Activated CD4-positive, alpha-beta T cell treated with anti-CD3 and anti-CD28 coated beads, Interleukin-2, amount 50 U/mL, for 4 hours (primary cell): Measurements from ENCODE around the gene MAPKAP1.
"Not testable (repeated sequence)": the region's sequence is repeated elsewhere in the genome, so short reads cannot be mapped to it uniquely, and the experiment has no call there.

Source experiments
- DNase-seq, 2 experiments: peaks; one replicate each; pipeline ENCODE4 v3.0.0-alpha.2; 2020

Gene MAPKAP1

GRCh38 chr9:125404733-125405132 lies 302.3 kb downstream of the MAPKAP1 start:
- no peak for DNase-seq

- no peak for DNase-seq
Measured at GRCh38 chr9:125400725-125401716, 306.0 kb downstream of the MAPKAP1 start.

GRCh38 chr9:125400232-125400631 lies 306.8 kb downstream of the MAPKAP1 start:
- not testable (repeated sequence) for DNase-seq

DNA sequence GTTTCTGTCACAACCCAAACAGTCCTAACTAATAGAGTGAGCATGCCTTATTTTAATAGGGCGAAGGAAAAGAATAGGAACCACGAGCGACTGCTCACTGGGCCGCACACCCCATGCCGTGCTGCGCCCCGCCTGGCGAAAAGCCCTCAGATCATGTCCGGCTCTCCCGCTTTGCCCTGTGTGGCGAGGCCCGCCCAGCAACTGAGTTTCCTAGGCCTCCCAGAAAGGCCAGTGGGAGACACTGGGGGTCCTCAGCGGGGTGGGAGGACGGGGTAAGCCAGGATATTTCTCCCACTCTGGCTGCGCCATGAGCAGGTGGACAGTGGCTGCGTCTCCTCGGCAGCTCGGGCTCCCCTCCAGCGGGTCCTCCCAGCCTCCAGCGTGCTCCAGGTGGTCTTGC lies 307.3 kb downstream of the MAPKAP1 start:
- no peak for DNase-seq

- DNase-seq: no peak
Measured at GRCh38 chr9:125399165-125399564, 307.8 kb downstream of the MAPKAP1 start.

DNA sequence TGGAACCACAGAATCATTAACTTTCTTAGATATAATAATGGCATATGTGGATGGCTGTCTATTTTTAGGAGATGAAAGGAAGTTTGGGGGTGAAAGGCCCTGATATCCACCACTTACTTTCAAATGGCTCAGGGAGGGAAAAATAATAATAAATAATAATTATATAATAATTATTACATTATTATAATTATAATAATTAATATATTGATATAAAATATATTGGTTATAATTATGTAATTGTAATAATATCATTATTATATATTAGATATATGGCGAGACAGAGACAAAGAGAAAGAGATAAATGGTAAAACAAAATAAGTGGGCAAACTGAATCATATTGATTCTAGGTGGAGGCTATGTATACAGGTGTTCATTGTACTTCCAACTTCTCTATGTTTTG lies 308.8 kb downstream of the MAPKAP1 start:
- DNase-seq: no peak

DNA sequence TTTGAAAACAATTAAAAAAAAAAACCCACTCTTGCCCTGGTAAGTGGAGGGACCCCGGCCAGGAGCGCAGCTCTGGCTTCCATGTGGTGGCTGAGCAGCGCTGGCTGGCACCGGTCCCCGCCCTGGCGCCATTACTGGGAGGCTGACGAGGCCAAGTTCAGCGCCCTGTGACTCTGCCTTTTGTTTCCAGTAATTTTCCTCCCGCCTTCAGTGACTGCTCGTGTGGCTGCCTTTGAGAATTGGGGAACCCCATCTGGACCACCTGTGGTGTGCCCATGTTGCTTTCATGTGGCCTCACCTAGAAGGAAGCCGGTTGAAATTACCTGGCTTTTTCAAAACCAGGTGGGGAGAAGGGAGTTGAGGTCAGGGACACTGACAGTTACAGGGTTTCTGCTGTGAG lies 309.3 kb downstream of the MAPKAP1 start:
- no peak for DNase-seq

DNA sequence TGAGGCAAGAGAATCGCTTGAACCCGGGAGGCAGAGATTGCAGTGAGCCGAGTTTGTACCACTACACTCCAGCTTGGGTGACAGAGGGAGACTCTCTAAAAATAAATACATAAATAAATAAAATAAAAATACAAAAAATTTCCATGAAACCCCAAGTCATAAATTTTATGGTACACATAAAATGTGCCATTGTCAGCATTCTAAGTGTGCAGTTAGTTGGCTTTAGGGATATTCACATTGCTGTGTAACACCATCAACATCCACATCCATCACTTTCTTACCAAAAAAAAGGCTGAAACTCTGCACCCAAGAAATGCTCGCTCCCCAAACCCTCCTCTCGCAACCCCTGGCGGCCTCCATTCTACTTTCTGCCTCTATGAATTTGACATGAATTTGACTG lies 310.2 kb downstream of the MAPKAP1 start:
- no peak for DNase-seq

DNA sequence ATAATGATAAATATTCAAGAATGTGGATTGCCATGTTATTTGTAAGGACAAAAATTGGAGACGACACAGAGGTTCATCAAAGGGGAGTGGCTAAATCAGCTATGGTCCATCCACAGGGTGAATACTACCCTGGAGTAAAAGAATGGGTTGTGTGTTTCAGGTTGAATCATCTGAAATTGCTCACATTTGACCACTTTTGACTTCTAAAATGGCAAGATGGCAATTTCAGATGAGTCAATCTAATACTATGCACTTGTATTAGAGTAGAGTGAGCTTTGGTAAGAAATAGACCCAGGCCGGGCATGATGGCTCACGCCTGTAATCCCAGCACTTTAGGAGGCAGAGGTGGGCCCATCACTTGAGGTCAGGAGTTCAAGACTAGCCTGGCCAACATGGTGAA lies 313.6 kb downstream of the MAPKAP1 start:
- no peak for DNase-seq

DNA sequence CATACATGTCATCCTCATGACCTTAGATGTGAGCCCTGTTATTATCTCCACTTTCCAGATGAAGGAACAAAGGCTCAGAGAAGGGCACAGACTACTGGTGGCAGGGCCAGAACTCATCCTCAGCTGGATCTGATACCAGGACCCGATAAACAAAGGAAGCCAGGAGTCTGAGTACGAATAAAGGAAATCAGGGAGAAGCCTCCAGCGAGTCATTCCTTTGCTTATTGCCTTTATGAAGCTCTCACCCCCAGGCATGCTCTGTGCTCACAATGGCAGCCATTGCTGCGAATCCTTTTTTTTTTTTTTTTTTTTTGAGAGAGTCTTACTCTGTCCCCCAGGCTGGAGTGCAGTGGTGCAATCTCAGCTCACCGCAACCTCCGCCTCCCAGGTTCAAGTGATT lies 315.3 kb downstream of the MAPKAP1 start:
- DNase-seq: no peak

GRCh38 chr9:125388978-125389377 lies 318.0 kb downstream of the MAPKAP1 start:
- no peak for DNase-seq

DNA sequence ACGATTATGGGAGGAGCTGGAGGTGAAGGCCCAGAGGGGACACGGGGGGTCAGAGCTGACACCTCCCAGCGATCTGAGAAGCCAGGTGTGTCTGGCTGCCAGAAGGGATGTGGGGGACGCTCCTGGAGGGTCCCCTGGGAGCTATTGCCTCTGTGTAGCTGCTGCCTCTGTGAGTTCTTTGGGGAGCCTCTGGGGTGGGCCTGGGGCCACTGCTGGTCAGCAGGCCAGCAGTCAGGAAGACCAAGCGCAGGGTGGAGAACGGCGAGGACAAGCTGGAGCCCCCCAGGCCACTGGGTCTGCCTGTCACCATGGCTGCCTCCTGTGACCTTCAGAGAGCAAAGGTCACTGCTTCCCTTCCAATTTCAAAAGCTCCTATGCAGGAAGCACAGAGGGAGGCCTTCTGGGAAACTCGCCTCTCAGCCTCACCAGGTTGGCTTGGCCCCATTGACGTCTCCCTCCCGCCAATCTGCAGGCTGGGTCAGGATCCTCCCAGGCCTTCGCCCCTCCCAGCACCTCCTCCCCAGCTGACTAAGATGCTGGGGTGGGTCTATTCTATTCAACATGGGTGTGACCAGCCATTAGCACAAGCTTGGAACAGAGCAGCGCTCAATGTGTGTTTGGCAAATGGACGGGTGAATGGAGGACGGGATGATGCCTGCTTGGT lies 319.0 kb downstream of the MAPKAP1 start:
- DNase-seq: no peak
